SIG-M5 treated with dmso at 0.1 percent for 504 hours (cell line): Measurements from ENCODE around the gene SHC2.
"Not testable (repeated sequence)": the region's sequence is repeated elsewhere in the genome, so short reads cannot be mapped to it uniquely, and the experiment has no call there.

Source experiments
- DNase-seq: peaks from one replicate; lab custom pipeline; 2025; ENCODE audit not compliant: unreplicated experiment; lab: John Stamatoyannopoulos, UW

The SHC2 gene

GRCh38 chr19:447816-448560, 12.8 kb downstream of the SHC2 start:
- no peak for DNase-seq

- DNase-seq = no peak
These were observed 13.8 kb downstream of the SHC2 start for GRCh38 chr19:447064-447426.

GRCh38 chr19:444677-445210, 16.1 kb downstream of the SHC2 start:
- no peak for DNase-seq

GRCh38 chr19:443005-443404, 17.8 kb downstream of the SHC2 start:
- no peak for DNase-seq

GRCh38 chr19:442085-442484, 18.7 kb downstream of the SHC2 start:
- DNase-seq = no peak

- no peak for DNase-seq
These were observed 19.5 kb downstream of the SHC2 start for GRCh38 chr19:441213-441836.

- DNase-seq = no peak
These were observed 20.2 kb downstream of the SHC2 start for GRCh38 chr19:440391-441212.

- no peak for DNase-seq
These were observed 21.5 kb downstream of the SHC2 start for GRCh38 chr19:439167-439900.

- DNase-seq = no peak
These were observed 22.3 kb downstream of the SHC2 start for GRCh38 chr19:438416-438958.

- no peak for DNase-seq
These were observed 23.8 kb downstream of the SHC2 start for GRCh38 chr19:437041-437440.

- DNase-seq = no peak
These were observed 24.4 kb downstream of the SHC2 start for GRCh38 chr19:436413-436950.

- no peak for DNase-seq
These were observed 25.0 kb downstream of the SHC2 start for GRCh38 chr19:435707-436412.

GRCh38 chr19:435056-435706, 25.7 kb downstream of the SHC2 start:
- DNase-seq = no peak

GRCh38 chr19:434152-434960, 26.5 kb downstream of the SHC2 start:
- no peak for DNase-seq

- DNase-seq = no peak
These were observed 30.1 kb downstream of the SHC2 start for GRCh38 chr19:430701-431100.

- no peak for DNase-seq
These were observed 32.7 kb downstream of the SHC2 start for GRCh38 chr19:428149-428548.

- DNase-seq = not testable (repeated sequence)
These were observed 33.2 kb downstream of the SHC2 start for GRCh38 chr19:427675-428074.

GRCh38 chr19:426725-427445, 33.9 kb downstream of the SHC2 start:
- no peak for DNase-seq
